ENCODE results near the gene CD53. TPM values are rescaled to one million over a fixed set of nuclear protein-coding genes. Genes with fewer than 3 reads are reported as not detected.

Gene CD53
- total and polyA plus RNA-seq, 2 of the 4 experiments (the other 2 are of a cell fraction): not detected

GRCh38 chr1:110870721-110871388, 2.1 kb upstream of the CD53 start:
- dilution Hi-C loops (cut with HindIII; ENCODE audit: low sequenced_read_pairs, unreplicated experiment) (no loop called here), in situ Hi-C loops (cut with MboI; ENCODE audit: low sequenced_read_pairs) (no loop called here), intact Hi-C loops (cut with micrococcal nuclease) (no loop called here)
- ChIA-PET POLR2A (ENCODE audit: unreplicated experiment) (no interaction called here), CTCF (no interaction called here)
- Histone ChIP-seq H3K9ac (ENCODE audit: low read depth, low read length) (no peak overlapping the region), H4K8ac (ENCODE audit: low read depth in 2 of 2, low read length in 2 of 2) (no peak overlapping the region), H3K4me1 (ENCODE audit: control insufficient read depth, insufficient read depth, low read length) (no peaks in the 10 kb centered on the region), H3K56ac (ENCODE audit: extremely low read depth, insufficient read depth, low read length) (no peak overlapping the region), H2BK15ac (ENCODE audit: low read depth, low read length) (no peak overlapping the region), H3K27me3 (ENCODE audit: control insufficient read depth, insufficient read depth, low read length) (no peaks in the 10 kb centered on the region), H4K5ac (ENCODE audit: low read depth, low read length) (no peak overlapping the region), H3K4me3 (ENCODE audit: insufficient read depth, low read depth, low read length) (no peak overlapping the region), H2AK5ac (ENCODE audit: low read depth, low read length) (no peak overlapping the region), H3K14ac (replicated peaks; ENCODE audit: low read depth, low read length) (no peak overlapping the region), H3K27ac (ENCODE audit: insufficient read depth, low read length) (no peak overlapping the region), H2BK20ac (ENCODE audit: low read depth, low read length) (no peak overlapping the region), H4K91ac (ENCODE audit: insufficient read depth, low read depth, low read length) (no peak overlapping the region), H4K20me1 (ENCODE audit: insufficient read depth, low read length) (no peaks in the 10 kb centered on the region), H3K9me1 (ENCODE audit: insufficient read depth, low read length) (no peaks in the 10 kb centered on the region), H2AFZ (replicated peaks; ENCODE audit: low read length, poor library complexity) (no peak overlapping the region), H3K18ac (ENCODE audit: low read depth, low read length) (no peak overlapping the region), H3K4ac (ENCODE audit: low read depth, low read length) (no peak overlapping the region), H2BK5ac (ENCODE audit: low read depth, low read length, poor library complexity, severe bottlenecking) (no peak overlapping the region), H2BK120ac (ENCODE audit: low read depth, low read length) (no peak overlapping the region), H3K9me3 (ENCODE audit: control insufficient read depth, insufficient read depth, low read length) (no peaks in the 10 kb centered on the region), H2AK9ac (replicated peaks; ENCODE audit: low read depth, low read length, poor library complexity) (no peak overlapping the region), H3K23ac (ENCODE audit: low read depth, low read length) (no peak overlapping the region), H3K79me1 (ENCODE audit: low read depth in 1 of 2, low read length in 2 of 2) (no peaks in the 10 kb centered on the region), H3K4me2 (ENCODE audit: low read depth, low read length) (no peak overlapping the region), H3K36me3 (ENCODE audit: control insufficient read depth, insufficient read depth, low read length) (no peaks in the 10 kb centered on the region)
- no peak for TF ChIP-seq RFX5 (IDR thresholded peaks at IDR 0.05; ENCODE audit: low read depth, low read length)
- no peak for TF ChIP-seq CHD1 (IDR thresholded peaks at IDR 0.05; ENCODE audit: low read depth, low read length)
- no peak for TF ChIP-seq MAFK (IDR thresholded peaks at IDR 0.05; ENCODE audit: low read depth, low read length)
- no peak for TF ChIP-seq RAD21 (IDR thresholded peaks at IDR 0.05; ENCODE audit: low read length)
- TF ChIP-seq USF2 (IDR thresholded peaks at IDR 0.05; ENCODE audit: low read depth, low read length): no peak
- DNase-seq (no peak), ATAC-seq (ENCODE audit: low read depth) (no peak)
- BruUV-seq (replicated peaks): no TSS peak
- WGBS, 2 experiments (ENCODE audit: extremely low coverage in 2 of 2, insufficient read length in 1 of 2): no CpG with 5 or more reads among the region's 3 CpGs

All from IMR-90 (cell line).